Stimulated activated CD4-positive, alpha-beta T cell treated with anti-CD3 and anti-CD28 coated beads, Interleukin-4, amount 100 ng/mL, for 4 hours (primary cell): Measurements from ENCODE around the gene CCDC74A.
"Not testable (repeated sequence)": the region's sequence is repeated elsewhere in the genome, so short reads cannot be mapped to it uniquely, and the experiment has no call there.

ENCODE experiments used
- DNase-seq, 2 experiments: peaks; one replicate each; pipeline ENCODE4 v3.0.0-alpha.2; 2020

The CCDC74A gene

GRCh38 chr2:131503587-131503986, 24.1 kb upstream of the CCDC74A start:
- not testable (repeated sequence) for DNase-seq

GRCh38 chr2:131504082-131504750, 23.5 kb upstream of the CCDC74A start:
- not testable (repeated sequence) for DNase-seq

- DNase-seq: no peak
These were observed 18.1 kb upstream of the CCDC74A start for GRCh38 chr2:131509615-131510014.

GRCh38 chr2:131511291-131511968, 16.3 kb upstream of the CCDC74A start:
- not testable (repeated sequence) for DNase-seq

GRCh38 chr2:131511969-131512870, 15.5 kb upstream of the CCDC74A start:
- not testable (repeated sequence) for DNase-seq

GRCh38 chr2:131514408-131515166, 13.1 kb upstream of the CCDC74A start:
- DNase-seq: not testable (repeated sequence)

- not testable (repeated sequence) for DNase-seq
These were observed 12.5 kb upstream of the CCDC74A start for GRCh38 chr2:131515235-131515634.

- DNase-seq: no peak
These were observed 11.7 kb upstream of the CCDC74A start for GRCh38 chr2:131516011-131516410.

- not testable (repeated sequence) for DNase-seq
These were observed 11.1 kb upstream of the CCDC74A start for GRCh38 chr2:131516621-131517020.

GRCh38 chr2:131517106-131517831, 10.4 kb upstream of the CCDC74A start:
- no peak for DNase-seq

GRCh38 chr2:131517856-131518255, 9.8 kb upstream of the CCDC74A start:
- DNase-seq: not testable (repeated sequence)

GRCh38 chr2:131518531-131518930, 9.2 kb upstream of the CCDC74A start:
- DNase-seq: not testable (repeated sequence)

- no peak for DNase-seq
These were observed 8.2 kb upstream of the CCDC74A start for GRCh38 chr2:131519466-131519865.

- not testable (repeated sequence) for DNase-seq
These were observed 7.7 kb upstream of the CCDC74A start for GRCh38 chr2:131519871-131520470.

GRCh38 chr2:131520526-131520925, 7.2 kb upstream of the CCDC74A start:
- no peak for DNase-seq

- not testable (repeated sequence) for DNase-seq
These were observed 6.2 kb upstream of the CCDC74A start for GRCh38 chr2:131521524-131521923.

- DNase-seq: no peak
These were observed 5.5 kb upstream of the CCDC74A start for GRCh38 chr2:131521961-131522781.

- not testable (repeated sequence) for DNase-seq
These were observed 2.4 kb upstream of the CCDC74A start for GRCh38 chr2:131525256-131525655.

- DNase-seq: not testable (repeated sequence)
These were observed 1.5 kb downstream of the CCDC74A start for GRCh38 chr2:131528981-131529863.
